Heart left ventricle (tissue), 13 donors: Measurements from ENCODE around the gene CDK19.
"Not testable (repeated sequence)": the region's sequence is repeated elsewhere in the genome, so short reads cannot be mapped to it uniquely, and the experiment has no call there.

Experiments used
- POLR2A ChIP-seq, 2 donors: fragments of 450-650 bp; IDR thresholded peaks; one replicate each; pipeline ENCODE4 v1.6.1; 2017; ENCODE audit warnings: antibody characterized with exemption in 2 of 2, mild to moderate bottlenecking in 2 of 2, moderate library complexity in 2 of 2
- TF ChIP-seq, protein P1 (sequence below), 12 donors: fragments of 200-600 bp; sonication (generic) in 4 of 12; IDR thresholded peaks; one replicate each; pipeline versions ENCODE4 v1.5.0 to v1.8.0; 2018 to 2022; ENCODE audit warnings: antibody characterized with exemption in 12 of 12, mild to moderate bottlenecking in 5 of 12
- donor health status: ischemic (EF 13 %, LVEDD 7.1; RV severe dilation, severe dysfunction).
- donor health status: DM: no; HTN: yes; CAD: no.
- donor health status: DM: no; HTN: no; CAD: no.
- donor health status: ischemic (EF 25% LVEDD 6.9; RV normal size, moderate dysfunction).
- donor health status: ischemic (EF 25% LVEDD 5.7; RV mildly dilated, moderate dysfunction).
- donor health status: ischemic (EF 35%, LVEDD 5.7; RV mildly dilated, moderate dysfunction).
- donor health status: nonischemic (EF 11% LVEDD 7.7; RV severe dilation, severe dysfunction).
- donor health status: DM: yes; HTN: yes; CAD: no.
- donor health status: PGD.
- donor health status: ischemic (EF 29% LVEDD 5.4; RV normal size, mild dysfunction).
- donor health status: nonischemic (EF 23%, LVEDD 6.1; RV moderate dilation, normal function).

DNA sequence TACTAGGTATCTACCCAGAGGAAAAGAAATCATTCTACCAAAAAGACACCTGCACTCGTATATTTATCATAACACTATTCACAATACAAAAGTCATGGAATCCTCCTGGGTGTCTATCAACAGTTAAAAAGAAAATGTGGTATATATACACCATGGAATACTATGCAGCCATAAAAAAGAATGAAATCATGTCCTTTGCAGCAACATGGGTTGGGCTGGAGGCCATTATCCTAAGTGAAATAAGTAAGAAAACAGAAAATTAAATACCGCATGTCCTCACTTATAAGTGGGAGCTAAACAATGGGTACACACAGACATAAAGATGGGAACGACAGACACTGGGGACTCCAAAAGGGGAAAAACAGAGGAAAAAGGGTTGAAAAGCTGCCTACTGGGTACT, 13.1 kb downstream of the CDK19 start:
- TF ChIP-seq, protein P1, sequence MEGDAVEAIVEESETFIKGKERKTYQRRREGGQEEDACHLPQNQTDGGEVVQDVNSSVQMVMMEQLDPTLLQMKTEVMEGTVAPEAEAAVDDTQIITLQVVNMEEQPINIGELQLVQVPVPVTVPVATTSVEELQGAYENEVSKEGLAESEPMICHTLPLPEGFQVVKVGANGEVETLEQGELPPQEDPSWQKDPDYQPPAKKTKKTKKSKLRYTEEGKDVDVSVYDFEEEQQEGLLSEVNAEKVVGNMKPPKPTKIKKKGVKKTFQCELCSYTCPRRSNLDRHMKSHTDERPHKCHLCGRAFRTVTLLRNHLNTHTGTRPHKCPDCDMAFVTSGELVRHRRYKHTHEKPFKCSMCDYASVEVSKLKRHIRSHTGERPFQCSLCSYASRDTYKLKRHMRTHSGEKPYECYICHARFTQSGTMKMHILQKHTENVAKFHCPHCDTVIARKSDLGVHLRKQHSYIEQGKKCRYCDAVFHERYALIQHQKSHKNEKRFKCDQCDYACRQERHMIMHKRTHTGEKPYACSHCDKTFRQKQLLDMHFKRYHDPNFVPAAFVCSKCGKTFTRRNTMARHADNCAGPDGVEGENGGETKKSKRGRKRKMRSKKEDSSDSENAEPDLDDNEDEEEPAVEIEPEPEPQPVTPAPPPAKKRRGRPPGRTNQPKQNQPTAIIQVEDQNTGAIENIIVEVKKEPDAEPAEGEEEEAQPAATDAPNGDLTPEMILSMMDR (IDR thresholded peaks at IDR 0.05) = not testable (repeated sequence)
- TF ChIP-seq POLR2A (IDR thresholded peaks at IDR 0.05) = not testable (repeated sequence)
